K562 (cell line): ENCODE data around the gene NDOR1. TPM values are rescaled to one million over a fixed set of nuclear protein-coding genes. Genes with fewer than 3 reads are reported as not detected.
A peak's percentile ranks its signal among the peaks of the same experiment; 100 is the strongest.

Experiments used
- CUX1 ChIP-seq: fragments of 200-800 bp; sonication (Bioruptor generic); IDR thresholded peaks from 2 replicates; pipeline ENCODE4 v1.6.1; 2016; ENCODE audit warnings: missing genetic modification characterization, missing compliant biosample characterization
- E2F3 ChIP-seq: fragments of 250-450 bp; sonication (Bioruptor Pico); IDR thresholded peaks from 2 replicates; pipeline ENCODE4 v1.4.0; 2020; ENCODE audit warnings: mild to moderate bottlenecking
- JUND ChIP-seq, 2 experiments: IDR thresholded peaks; 2 replicates in 1 of 2; 3 replicates in 1 of 2; pipeline ENCODE4 v1.6.1; 2011; ENCODE audit warnings: borderline replicate concordance in 2 of 2, low read depth in 2 of 2, low read length in 2 of 2, improper control_type of control experiment in 1 of 2, missing biosample characterization in 1 of 2, missing genetic modification characterization in 1 of 2, missing genetic modification reagents in 1 of 2
- MAFG ChIP-seq: fragments of 450-650 bp; conservative IDR thresholded peaks from 2 replicates; pipeline ENCODE4 v1.6.1; 2016; ENCODE audit warnings: missing genetic modification characterization, missing compliant biosample characterization
- MAFK ChIP-seq: IDR thresholded peaks from 2 replicates; pipeline ENCODE4 v1.6.1; 2011; ENCODE audit warnings: low read length, improper control_type of control experiment
- MYNN ChIP-seq, 2 experiments: sonication (generic); formaldehyde crosslinking in 1 of 2; IDR thresholded peaks; 2 replicates each; pipeline versions ENCODE4 v1.5.0 to v1.6.1; 2016 to 2020; ENCODE audit warnings: antibody characterized with exemption in 1 of 2, missing genetic modification reagents in 1 of 2
- NCOR1 ChIP-seq: fragments of 450-650 bp; IDR thresholded peaks from 2 replicates; pipeline ENCODE4 v1.6.1; 2016; ENCODE audit warnings: mild to moderate bottlenecking, moderate library complexity
- OTX1 ChIP-seq: fragments of 450-650 bp; formaldehyde crosslinking; IDR thresholded peaks from 2 replicates; pipeline ENCODE4 v1.4.0; 2022; ENCODE audit warnings: mild to moderate bottlenecking
- PHB2 ChIP-seq: fragments of 450-650 bp; IDR thresholded peaks from 2 replicates; pipeline ENCODE4 v1.6.1; 2017; ENCODE audit warnings: low read depth
- RBM14 ChIP-seq: fragments of 200-400 bp; formaldehyde crosslinking; IDR thresholded peaks from 2 replicates; pipeline ENCODE4 v1.6.1; 2018; ENCODE audit warnings: low read depth, mild to moderate bottlenecking, low read length, moderate library complexity, borderline replicate concordance; ENCODE audit not compliant: insufficient read depth
- SP2 ChIP-seq: IDR thresholded peaks from 2 replicates; pipeline ENCODE4 v1.6.1; 2011; ENCODE audit warnings: mild to moderate bottlenecking, low read depth, low read length, moderate library complexity; ENCODE audit not compliant: poor library complexity, severe bottlenecking; ENCODE audit errors: extremely low read depth
- TARDBP ChIP-seq: fragments of 450-650 bp; IDR thresholded peaks from 2 replicates; pipeline ENCODE4 v1.6.1; 2016
- TBP ChIP-seq: optimal IDR thresholded peaks from 2 replicates; pipeline ENCODE3; 2011; ENCODE audit warnings: low read depth, low read length, improper control_type of control experiment
- TCF7 ChIP-seq: sonication (generic); IDR thresholded peaks from 2 replicates; pipeline ENCODE4 v1.6.1; 2016; ENCODE audit warnings: antibody characterized with exemption, borderline replicate concordance
- THRAP3 ChIP-seq: fragments of 450-650 bp; IDR thresholded peaks from 2 replicates; pipeline ENCODE4 v1.6.1; 2016; ENCODE audit warnings: mild to moderate bottlenecking, inconsistent platforms, borderline replicate concordance
- ZFPM2 ChIP-seq: fragments of 250-450 bp; sonication (Bioruptor Pico); IDR thresholded peaks from 2 replicates; pipeline ENCODE4 v1.5.1; 2022; ENCODE audit warnings: mild to moderate bottlenecking
- ZMIZ1 ChIP-seq, 2 experiments: fragments of 150-350 bp in 1 of 2; IDR thresholded peaks; 2 replicates each; pipeline ENCODE4 v1.6.1; 2012 to 2016; ENCODE audit warnings: low read depth in 2 of 2, low read length in 2 of 2, mild to moderate bottlenecking in 1 of 2, moderate library complexity in 1 of 2
- ZNF212 ChIP-seq: fragments of 450-650 bp; formaldehyde crosslinking; IDR thresholded peaks from 2 replicates; pipeline ENCODE4 v1.4.0; 2020; ENCODE audit warnings: mild to moderate bottlenecking
- ZNF445 ChIP-seq: fragments of 250-450 bp; sonication (Bioruptor Pico); IDR thresholded peaks from 2 replicates; pipeline ENCODE4 v1.4.0; 2020; ENCODE audit warnings: low read depth, mild to moderate bottlenecking, moderate library complexity
- ZNF695 ChIP-seq: fragments of 450-650 bp; formaldehyde crosslinking; IDR thresholded peaks from 2 replicates; pipeline ENCODE4 v1.4.0; 2020; ENCODE audit warnings: mild to moderate bottlenecking, moderate library complexity
- polyA plus RNA-seq, 8 experiments: library from polyadenylated mRNA; depleted of rRNA in 4 of 8; stranded (reverse) in 5 of 8; unstranded in 3 of 8; fragments of >200 nt; fragmentation: Nextera tagmentation in 2 of 8; fragmentation: Illumina TruSeq in 1 of 8; extraction: Ambion mirVana in 2 of 8; extraction: Trizol in 1 of 8; gene quantifications; 2 replicates each; pipeline versions ENCODE4 v1.2.1 to v1.2.3, GENCODE V29; 2011 to 2014; ENCODE audit warnings: inconsistent platforms in 1 of 8, missing spikeins in 1 of 8
- total RNA-seq, 7 experiments: library from RNA; depleted of rRNA in 6 of 7; stranded (reverse); fragments of >200 nt in 6 of 7; fragmentation: Illumina TruSeq in 2 of 7; extraction: Trizol in 2 of 7; gene quantifications; 2 replicates each; pipeline versions ENCODE4 v1.2.1 to v1.2.3, GENCODE V29; 2011 to 2021; ENCODE audit warnings: low replicate concordance in 1 of 7

NDOR1 gene
- total and polyA plus RNA-seq, 9 of the 15 experiments (the other 6 are each of a cell fraction or from before 2014, with no cell fraction given) = 0.06 to 36.9 (median 6.9) TPM

GRCh38 chr9:137240841-137241489, 35.5 kb downstream of the NDOR1 start, which contains the start of gene TUBB4B (continued):
- peak; percentile 26; the same call in 1 of the 2 replicates for TF ChIP-seq TCF7
- no peak for TF ChIP-seq PHB2
- TF ChIP-seq OTX1 (CRISPR knock-in tag) = peak; percentile 82; the same call in 1 of the 2 replicates
- peak; percentile 59; the same call in 1 of the 2 replicates for TF ChIP-seq E2F3 (CRISPR knock-in tag)
- peak; percentile 94 for TF ChIP-seq SP2
- TF ChIP-seq ZMIZ1 (IDR thresholded peaks at IDR 0.05; ENCODE audit: low read depth in 2 of 2, low read length in 2 of 2) = peak in 1 of 2 experiments; percentile 94; a peak in 2 of 4 replicates
- TF ChIP-seq ZNF212 (CRISPR knock-in tag) = no peak
- TF ChIP-seq TBP = no peak
- TF ChIP-seq MAFG (tag) = no peak
- TF ChIP-seq RBM14 = peak; percentile 94; the same call in 1 of the 2 replicates
- TF ChIP-seq CUX1 (CRISPR knock-in tag) = no peak
- TF ChIP-seq ZNF695 (CRISPR knock-in tag) = no peak
- peak; percentile 42; the same call in 1 of the 2 replicates for TF ChIP-seq TARDBP
- no peak for TF ChIP-seq JUND (IDR thresholded peaks at IDR 0.05; ENCODE audit: borderline replicate concordance, low read depth, low read length)
- peak; percentile 43; the same call in 1 of the 3 replicates for TF ChIP-seq JUND (tag; IDR thresholded peaks at IDR 0.05; ENCODE audit: borderline replicate concordance, low read depth, low read length)
- TF ChIP-seq ZFPM2 = no peak
- no peak for TF ChIP-seq NCOR1
- TF ChIP-seq MAFK = no peak
- TF ChIP-seq THRAP3 = no peak
- peak; percentile 41; the same call in 1 of the 2 replicates for TF ChIP-seq MYNN (IDR thresholded peaks at IDR 0.05)
- no peak for TF ChIP-seq MYNN (CRISPR knock-in tag; IDR thresholded peaks at IDR 0.05)
- TF ChIP-seq ZNF445 (CRISPR knock-in tag) = no peak
